Measurements from ENCODE around the gene PSD2. TPM values are rescaled to one million over a fixed set of nuclear protein-coding genes. Genes with fewer than 3 reads are reported as not detected.

PSD2 gene
- total RNA-seq, 1 experiment from 2014 or later: 0.05 TPM

GRCh38 chr5:139821806-139822552 lies 26.4 kb downstream of the PSD2 start:
- ChIA-PET POLR2A (no interaction called here), CTCF (no interaction called here)
- BruUV-seq (replicated peaks): no TSS peak
- DNase-seq (ENCODE audit: low read depth, low spot score) (no peak), ATAC-seq (no peak)
- Histone ChIP-seq H3K4me3 (ENCODE audit: low read depth in 2 of 2, low read length in 2 of 2) (no peak overlapping the region), H3K4me1 (ENCODE audit: control insufficient read depth, insufficient read depth, low read length) (no peaks in the 10 kb centered on the region), H3K36me3 (ENCODE audit: control insufficient read depth, insufficient read depth, low read length) (no peaks in the 10 kb centered on the region), H3K27ac (ENCODE audit: low read length) (no peak overlapping the region), H3K27me3 (ENCODE audit: control insufficient read depth, insufficient read depth, low read length) (peaks cover 4% of the 10 kb centered on the region), H3K9me3 (ENCODE audit: control insufficient read depth, insufficient read depth, low read depth, low read length) (peaks cover 6% of the 10 kb centered on the region; the same call in 1 of the 2 replicates)
- in situ Hi-C loops (cut with HindIII; ENCODE audit: low pct_unique_long_range_greater_than_20kb, low sequenced_read_pairs): no loop called here
- no peak for TF ChIP-seq REST (IDR thresholded peaks at IDR 0.05; ENCODE audit: insufficient read depth in 1 of 2, low read depth in 2 of 2, low read length in 1 of 2)
- TF ChIP-seq CTCF (IDR thresholded peaks at IDR 0.05): no peak
- no peak for TF ChIP-seq TCF7L2 (IDR thresholded peaks at IDR 0.05; ENCODE audit: low read depth, low read length)
- TF ChIP-seq POLR2AphosphoS5 (IDR thresholded peaks at IDR 0.05; ENCODE audit: low read depth, low read length): no peak
- no peak for TF ChIP-seq SIN3A (IDR thresholded peaks at IDR 0.05; ENCODE audit: borderline replicate concordance, insufficient read depth, low read depth, low read length)
- intact Hi-C loops (cut with micrococcal nuclease; ENCODE audit: unreplicated experiment): no loop called here

GRCh38 chr5:139822553-139823425 lies 27.2 kb downstream of the PSD2 start:
- Histone ChIP-seq H3K4me1 (ENCODE audit: control insufficient read depth, insufficient read depth, low read length) (no peaks in the 10 kb centered on the region), H3K36me3 (ENCODE audit: control insufficient read depth, insufficient read depth, low read length) (no peaks in the 10 kb centered on the region), H3K27me3 (ENCODE audit: control insufficient read depth, insufficient read depth, low read length) (peaks cover 4% of the 10 kb centered on the region), H3K27ac (ENCODE audit: low read length) (no peak overlapping the region), H3K9me3 (ENCODE audit: control insufficient read depth, insufficient read depth, low read depth, low read length) (peaks cover 6% of the 10 kb centered on the region; the same call in 1 of the 2 replicates), H3K4me3 (ENCODE audit: low read depth in 2 of 2, low read length in 2 of 2) (no peak overlapping the region)
- intact Hi-C loops (cut with micrococcal nuclease; ENCODE audit: unreplicated experiment): no loop called here
- in situ Hi-C loops (cut with HindIII; ENCODE audit: low pct_unique_long_range_greater_than_20kb, low sequenced_read_pairs): no loop called here
- BruUV-seq (replicated peaks): no TSS peak
- TF ChIP-seq CTCF (IDR thresholded peaks at IDR 0.05) (no peak), POLR2AphosphoS5 (IDR thresholded peaks at IDR 0.05; ENCODE audit: low read depth, low read length) (no peak), TCF7L2 (IDR thresholded peaks at IDR 0.05; ENCODE audit: low read depth, low read length) (no peak), REST (IDR thresholded peaks at IDR 0.05; ENCODE audit: insufficient read depth in 1 of 2, low read depth in 2 of 2, low read length in 1 of 2) (no peak), SIN3A (IDR thresholded peaks at IDR 0.05; ENCODE audit: borderline replicate concordance, insufficient read depth, low read depth, low read length) (no peak)
- ATAC-seq: no peak; the same call in 1 of the 2 replicates
- CTCF ChIA-PET: no interaction called here
- DNase-seq (ENCODE audit: low read depth, low spot score): no peak
- POLR2A ChIA-PET: no interaction called here
